Upper lobe of left lung (tissue), 6 donors: Measurements from ENCODE around the gene AWAT2. TPM values are rescaled to one million over a fixed set of nuclear protein-coding genes. Genes with fewer than 3 reads are reported as not detected.
A peak's percentile ranks its signal among the peaks of the same experiment; 100 is the strongest.

ENCODE experiments used
- ATAC-seq, 2 donors: fragments of 200-7000 bp; cut with Tn5 transposase; one replicate each; pipeline ENCODE4 v1.9.1; 2022; ENCODE audit warnings: mild to moderate bottlenecking in 2 of 2, moderate library complexity in 2 of 2; ENCODE audit not compliant: low FRiP score in 2 of 2
- DNase-seq, 2 donors: peaks; one replicate each; pipeline ENCODE4 v3.0.0-alpha.2; 2019 to 2020
- H3K27ac ChIP-seq, 4 donors: fragments of 200-600 bp; sonication (generic); one replicate each; pipeline ENCODE4 v1.5.1; 2016 to 2019
- H3K27me3 ChIP-seq, 4 donors: fragments of 200-600 bp; sonication (generic); one replicate each; pipeline ENCODE4 v1.5.1; 2017 to 2019
- H3K36me3 ChIP-seq, 4 donors: fragments of 200-600 bp; sonication (generic); one replicate each; pipeline ENCODE4 v1.5.1; 2016 to 2019
- H3K4me1 ChIP-seq, 4 donors: fragments of 200-600 bp; sonication (generic); one replicate each; pipeline ENCODE4 v1.5.1; 2018 to 2019
- H3K4me3 ChIP-seq, 4 donors: fragments of 200-600 bp; sonication (generic); one replicate each; pipeline ENCODE4 v1.5.1; 2017 to 2019; ENCODE audit warnings: mild to moderate bottlenecking in 2 of 4, moderate library complexity in 1 of 4
- H3K9me3 ChIP-seq, 4 donors: fragments of 200-600 bp; sonication (generic); one replicate each; pipeline ENCODE4 v1.5.1; 2018 to 2019
- EP300 ChIP-seq, 4 donors: sonication (generic); formaldehyde crosslinking; IDR thresholded peaks; one replicate each; pipeline ENCODE4 v1.5.1; 2017; ENCODE audit warnings: antibody characterized with exemption in 4 of 4, control low read depth in 2 of 4
- POLR2A ChIP-seq, 4 donors: fragments of 450-650 bp; IDR thresholded peaks; one replicate each; pipeline ENCODE4 v1.5.1; 2016 to 2017; ENCODE audit warnings: antibody characterized with exemption in 4 of 4, mild to moderate bottlenecking in 2 of 4
- POLR2AphosphoS5 ChIP-seq, 2 donors: sonication (generic); formaldehyde crosslinking; IDR thresholded peaks; one replicate each; pipeline ENCODE4 v1.5.1; 2017; ENCODE audit warnings: antibody characterized with exemption in 2 of 2
- WGBS, 2 donors: methylation state at CpG; one replicate each; pipeline ENCODE4 v1.1.5; 2017 to 2018; 5-methylcytosine and 5-hydroxymethylcytosine counted together
- total RNA-seq, 6 donors: library from RNA; depleted of rRNA in 4 of 6; stranded (reverse); fragments of >200 nt in 4 of 6; gene quantifications; one replicate each; pipeline versions ENCODE4 v1.1.0 to v1.2.1, GENCODE V29; 2016 to 2021
- TF ChIP-seq, protein P1 (sequence below), 6 experiments: fragments of 450-650 bp in 4 of 6; fragments of 200-600 bp in 2 of 6; sonication (generic) in 2 of 6; IDR thresholded peaks; one replicate each; pipeline ENCODE4 v1.5.1; 2016 to 2019; ENCODE audit warnings: antibody characterized with exemption in 6 of 6
- donor health status: DM: no; HTN: no; CAD: no; lungs with moderate emphysema.
- donor health status: DM: no; HTN: yes; CAD: no; lungs with severe emphysema.

Gene AWAT2
- total RNA-seq, 6 donors from 2014 or later: 0.67 TPM; not detected in 5

- WGBS, 2 donors: 83 to 93% methylated on average over 3 to 9 of the region's 9 CpGs
Measured at GRCh38 chrX:70043685-70044084, 6.1 kb downstream of the AWAT2 start.

DNA sequence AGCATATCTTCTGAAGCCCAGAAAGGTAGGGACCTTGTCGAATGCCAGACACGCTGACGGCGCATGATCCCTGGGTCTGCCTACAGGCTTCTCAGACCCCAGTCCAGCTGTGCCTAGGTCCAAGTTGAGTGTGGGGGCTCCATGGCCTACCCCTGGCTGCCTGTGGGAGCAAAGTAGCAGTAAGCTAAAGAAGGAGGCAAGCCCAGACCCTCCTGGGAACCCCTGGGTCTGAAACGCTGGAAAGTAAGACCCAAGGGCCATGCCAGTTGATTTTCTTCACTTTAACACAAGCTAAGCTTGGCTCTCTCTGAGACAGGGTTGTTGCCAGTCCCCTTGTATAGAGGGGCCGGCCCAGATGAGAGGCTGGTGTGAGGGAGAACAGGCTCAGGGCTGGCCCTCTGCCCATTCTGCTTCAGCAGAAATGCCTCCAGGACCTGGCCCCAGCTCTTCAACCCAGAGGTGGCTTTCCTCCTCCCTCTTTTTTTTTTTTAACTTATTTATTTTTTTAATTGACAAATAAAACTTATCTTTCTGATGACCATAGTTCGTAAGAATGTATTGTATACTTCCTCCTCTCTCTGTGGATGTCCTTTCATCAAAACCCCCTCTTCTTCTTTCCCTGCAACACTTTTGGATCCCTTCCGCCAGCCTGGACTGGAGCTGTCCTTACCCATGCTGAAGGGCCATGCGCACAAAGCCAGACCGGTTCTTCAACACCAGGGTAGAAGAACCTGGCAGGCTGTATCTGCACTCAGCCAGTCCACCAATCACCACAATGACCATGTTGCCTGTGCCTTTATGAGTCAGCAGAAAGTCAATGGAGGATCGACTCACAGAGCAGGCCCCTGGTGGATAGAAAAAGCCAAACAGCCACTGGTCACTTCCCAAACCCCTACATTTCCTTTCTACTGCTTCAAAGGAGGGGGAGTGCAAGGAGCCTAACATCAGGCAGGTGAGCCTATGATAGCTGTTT lies 7.1 kb downstream of the AWAT2 start:
- no peaks in the 10 kb centered on the region for H3K27me3 ChIP-seq
- WGBS, 2 donors: 75 to 82% methylated on average over 5 to 11 of the region's 11 CpGs
- no peak for TF ChIP-seq POLR2AphosphoS5 (IDR thresholded peaks at IDR 0.05)
- H3K36me3 ChIP-seq: no peaks in the 10 kb centered on the region
- peak in 1 of 2 donors; percentile 52 for ATAC-seq
- DNase-seq: peak in 1 of 2 donors; percentile 43
- H3K9me3 ChIP-seq: no peaks in the 10 kb centered on the region
- no peak overlapping the region for H3K27ac ChIP-seq
- no peak overlapping the region for H3K4me3 ChIP-seq
- no peaks in the 10 kb centered on the region for H3K4me1 ChIP-seq

More at GRCh38 chrX:70043685-70044084, 6.1 kb downstream of the AWAT2 start:
- Histone ChIP-seq H3K4me3 (no peak overlapping the region), H3K36me3 (no peaks in the 10 kb centered on the region), H3K27ac (no peak overlapping the region), H3K9me3 (no peaks in the 10 kb centered on the region), H3K4me1 (no peaks in the 10 kb centered on the region), H3K27me3 (no peaks in the 10 kb centered on the region)
- TF ChIP-seq POLR2A (IDR thresholded peaks at IDR 0.05) (no peak), EP300 (IDR thresholded peaks at IDR 0.05) (no peak), POLR2AphosphoS5 (IDR thresholded peaks at IDR 0.05) (no peak)
- TF ChIP-seq, protein P1, sequence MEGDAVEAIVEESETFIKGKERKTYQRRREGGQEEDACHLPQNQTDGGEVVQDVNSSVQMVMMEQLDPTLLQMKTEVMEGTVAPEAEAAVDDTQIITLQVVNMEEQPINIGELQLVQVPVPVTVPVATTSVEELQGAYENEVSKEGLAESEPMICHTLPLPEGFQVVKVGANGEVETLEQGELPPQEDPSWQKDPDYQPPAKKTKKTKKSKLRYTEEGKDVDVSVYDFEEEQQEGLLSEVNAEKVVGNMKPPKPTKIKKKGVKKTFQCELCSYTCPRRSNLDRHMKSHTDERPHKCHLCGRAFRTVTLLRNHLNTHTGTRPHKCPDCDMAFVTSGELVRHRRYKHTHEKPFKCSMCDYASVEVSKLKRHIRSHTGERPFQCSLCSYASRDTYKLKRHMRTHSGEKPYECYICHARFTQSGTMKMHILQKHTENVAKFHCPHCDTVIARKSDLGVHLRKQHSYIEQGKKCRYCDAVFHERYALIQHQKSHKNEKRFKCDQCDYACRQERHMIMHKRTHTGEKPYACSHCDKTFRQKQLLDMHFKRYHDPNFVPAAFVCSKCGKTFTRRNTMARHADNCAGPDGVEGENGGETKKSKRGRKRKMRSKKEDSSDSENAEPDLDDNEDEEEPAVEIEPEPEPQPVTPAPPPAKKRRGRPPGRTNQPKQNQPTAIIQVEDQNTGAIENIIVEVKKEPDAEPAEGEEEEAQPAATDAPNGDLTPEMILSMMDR (IDR thresholded peaks at IDR 0.05): no peak
- DNase-seq (no peak), ATAC-seq (no peak)

DNA sequence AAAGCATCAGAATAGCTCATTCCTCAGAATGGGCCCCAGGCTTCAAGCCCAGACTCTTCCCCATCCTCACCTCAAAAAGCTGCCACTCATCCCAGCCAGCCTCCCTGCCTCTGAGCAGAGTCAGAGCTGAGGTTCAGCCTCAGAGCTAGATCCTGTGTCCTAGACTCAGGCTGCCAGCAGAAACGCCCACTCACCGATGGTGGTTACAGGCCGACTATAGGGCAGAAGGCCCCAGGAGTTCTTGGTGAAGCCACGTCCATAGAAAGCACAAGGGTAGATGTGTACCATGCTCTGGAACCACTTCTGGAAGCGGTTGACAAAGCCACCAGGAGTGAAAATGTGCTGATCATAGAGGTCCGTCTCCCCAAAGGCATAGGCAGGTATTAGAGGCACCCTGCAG lies 7.7 kb downstream of the AWAT2 start:
- Histone ChIP-seq H3K36me3 (no peaks in the 10 kb centered on the region), H3K27ac (no peak overlapping the region), H3K4me3 (no peak overlapping the region), H3K27me3 (no peaks in the 10 kb centered on the region), H3K9me3 (no peaks in the 10 kb centered on the region), H3K4me1 (no peaks in the 10 kb centered on the region)
- DNase-seq (no peak), ATAC-seq (no peak)
- 79% methylated on average over 6 of the region's 6 CpGs; no CpG with 5 or more reads in 1 of the 2 donors for WGBS, 2 donors
- TF ChIP-seq POLR2AphosphoS5 (IDR thresholded peaks at IDR 0.05): no peak
- TF ChIP-seq EP300 (IDR thresholded peaks at IDR 0.05): no peak
- TF ChIP-seq, protein P1 (IDR thresholded peaks at IDR 0.05): no peak
- TF ChIP-seq POLR2A (IDR thresholded peaks at IDR 0.05): no peak

- H3K27me3 ChIP-seq: no peaks in the 10 kb centered on the region
- no peaks in the 10 kb centered on the region for H3K9me3 ChIP-seq
- DNase-seq: peak in 1 of 2 donors; percentile 30
- no peak overlapping the region for H3K4me3 ChIP-seq
- no peak overlapping the region for H3K27ac ChIP-seq
- no peaks in the 10 kb centered on the region for H3K36me3 ChIP-seq
- WGBS, 2 donors: 86 to 93% methylated on average over 2 of the region's 2 CpGs
- H3K4me1 ChIP-seq: no peaks in the 10 kb centered on the region
- no peak for TF ChIP-seq POLR2AphosphoS5 (IDR thresholded peaks at IDR 0.05)
- TF ChIP-seq POLR2A (IDR thresholded peaks at IDR 0.05): no peak
- ATAC-seq: no peak
Measured at GRCh38 chrX:70039758-70040157, 10.0 kb downstream of the AWAT2 start.

GRCh38 chrX:70038951-70039350 lies 10.8 kb downstream of the AWAT2 start:
- DNase-seq: no peak
- 85% methylated on average over 1 of the region's 1 CpG; no CpG with 5 or more reads in 1 of the 2 donors for WGBS, 2 donors
- H3K27ac ChIP-seq: no peak overlapping the region
- H3K4me1 ChIP-seq: no peaks in the 10 kb centered on the region
- H3K27me3 ChIP-seq: no peaks in the 10 kb centered on the region
- TF ChIP-seq POLR2A (IDR thresholded peaks at IDR 0.05): no peak
- TF ChIP-seq, protein P1 (IDR thresholded peaks at IDR 0.05): no peak
- no peak for TF ChIP-seq POLR2AphosphoS5 (IDR thresholded peaks at IDR 0.05)
- no peak for TF ChIP-seq EP300 (IDR thresholded peaks at IDR 0.05)
- no peaks in the 10 kb centered on the region for H3K36me3 ChIP-seq
- no peaks in the 10 kb centered on the region for H3K9me3 ChIP-seq
- ATAC-seq: no peak
- H3K4me3 ChIP-seq: no peak overlapping the region
